CD4-positive, alpha-beta T cell treated with Interleukin-1 beta for 1 hour (primary cell): ENCODE measurements around the gene TNS3.
"Not testable (repeated sequence)": the region's sequence is repeated elsewhere in the genome, so short reads cannot be mapped to it uniquely, and the experiment has no call there.

Experiments used
- DNase-seq, 2 donors: peaks; one replicate each; pipeline ENCODE4 v3.0.0-alpha.2; 2020 to 2022

TNS3 gene

GRCh38 chr7:47482013-47482875, 99.7 kb downstream of the TNS3 start:
- DNase-seq = peak in 1 of 2 donors; percentile 36

GRCh38 chr7:47481541-47482012, 100.3 kb downstream of the TNS3 start:
- DNase-seq = no peak

- no peak for DNase-seq
These were observed 101.1 kb downstream of the TNS3 start for GRCh38 chr7:47480576-47481538.

- DNase-seq = no peak
These were observed 101.9 kb downstream of the TNS3 start for GRCh38 chr7:47479821-47480575.

- DNase-seq = no peak
These were observed 102.8 kb downstream of the TNS3 start for GRCh38 chr7:47478926-47479711.

GRCh38 chr7:47478017-47478344, 103.9 kb downstream of the TNS3 start:
- DNase-seq = no peak

GRCh38 chr7:47477191-47478016, 104.5 kb downstream of the TNS3 start:
- DNase-seq = no peak

GRCh38 chr7:47475880-47476227, 106.1 kb downstream of the TNS3 start:
- no peak for DNase-seq

- peak; percentile 8 to 79 for DNase-seq
These were observed 106.7 kb downstream of the TNS3 start for GRCh38 chr7:47474937-47475879.

- no peak for DNase-seq
These were observed 107.5 kb downstream of the TNS3 start for GRCh38 chr7:47474211-47474936.

- DNase-seq = peak in 1 of 2 donors; percentile 37
These were observed 108.3 kb downstream of the TNS3 start for GRCh38 chr7:47473499-47474210.

- no peak for DNase-seq
These were observed 109.3 kb downstream of the TNS3 start for GRCh38 chr7:47472444-47473157.

- DNase-seq = no peak
These were observed 110.1 kb downstream of the TNS3 start for GRCh38 chr7:47471831-47472230.

GRCh38 chr7:47471358-47471703, 110.6 kb downstream of the TNS3 start:
- no peak for DNase-seq

- DNase-seq = no peak
These were observed 111.1 kb downstream of the TNS3 start for GRCh38 chr7:47470567-47471357.

- not testable (repeated sequence) for DNase-seq
These were observed 112.1 kb downstream of the TNS3 start for GRCh38 chr7:47469846-47470245.

- DNase-seq = no peak
These were observed 115.1 kb downstream of the TNS3 start for GRCh38 chr7:47466832-47467231.
